IgD-negative memory B cell (primary cell): ENCODE measurements around the gene ALCAM. TPM values are rescaled to one million over a fixed set of nuclear protein-coding genes. Genes with fewer than 3 reads are reported as not detected.

Source experiments
- H3K27ac Mint-ChIP-seq, 3 donors: one replicate each; pipeline ENCODE4 v1.8.0; 2020 to 2022; ENCODE audit warnings: mild to moderate bottlenecking in 3 of 3, mixed read lengths in 3 of 3, moderate library complexity in 1 of 3
- H3K27me3 Mint-ChIP-seq: one replicate; pipeline ENCODE4 v1.8.0; 2021; ENCODE audit warnings: mixed read lengths
- H3K36me3 Mint-ChIP-seq: one replicate; pipeline ENCODE4 v1.8.0; 2020; ENCODE audit warnings: mild to moderate bottlenecking, mixed read lengths
- H3K4me1 Mint-ChIP-seq, 3 donors: one replicate each; pipeline ENCODE4 v1.8.0; 2020 to 2022; ENCODE audit warnings: mixed read lengths in 3 of 3, mild to moderate bottlenecking in 1 of 3
- H3K4me3 Mint-ChIP-seq, 4 donors: one replicate each; pipeline ENCODE4 v1.8.0; 2020 to 2022; ENCODE audit warnings: mild to moderate bottlenecking in 4 of 4, mixed read lengths in 4 of 4, moderate library complexity in 3 of 4
- H3K9me3 Mint-ChIP-seq, 3 donors: one replicate each; pipeline ENCODE4 v1.8.0; 2020 to 2021; ENCODE audit warnings: mixed read lengths in 3 of 3, mild to moderate bottlenecking in 1 of 3
- polyA plus RNA-seq: library from polyadenylated mRNA; unstranded; fragments of 300-500 nt; fragmentation: Illumina TruSeq; gene quantifications from one replicate; pipeline ENCODE4 v1.2.3, GENCODE V29; 2021

Gene ALCAM
- polyA plus RNA-seq, 1 donor from 2014 or later, result 17.4 TPM

GRCh38 chr3:105349684-105350387 lies 16.9 kb upstream of the ALCAM start:
- H3K27ac Mint-ChIP-seq, result no peak overlapping the region
- no peaks in the 10 kb centered on the region for H3K9me3 Mint-ChIP-seq
- H3K4me3 Mint-ChIP-seq, result no peak overlapping the region
- H3K27me3 Mint-ChIP-seq, result peaks cover 13% of the 10 kb centered on the region
- peaks cover 5 to 20% (median 13%) of the 10 kb centered on the region in 3 donors for H3K4me1 Mint-ChIP-seq
- peaks cover 4% of the 10 kb centered on the region for H3K36me3 Mint-ChIP-seq

- H3K4me1 Mint-ChIP-seq, result peaks cover 5 to 22% (median 19%) of the 10 kb centered on the region in 3 donors
- H3K27ac Mint-ChIP-seq, result no peak overlapping the region
- peaks cover 2% of the 10 kb centered on the region for H3K36me3 Mint-ChIP-seq
- peaks cover 13% of the 10 kb centered on the region for H3K27me3 Mint-ChIP-seq
- H3K4me3 Mint-ChIP-seq, result no peak overlapping the region
- no peaks in the 10 kb centered on the region for H3K9me3 Mint-ChIP-seq
Measured at GRCh38 chr3:105351821-105352220, 14.9 kb upstream of the ALCAM start.

DNA sequence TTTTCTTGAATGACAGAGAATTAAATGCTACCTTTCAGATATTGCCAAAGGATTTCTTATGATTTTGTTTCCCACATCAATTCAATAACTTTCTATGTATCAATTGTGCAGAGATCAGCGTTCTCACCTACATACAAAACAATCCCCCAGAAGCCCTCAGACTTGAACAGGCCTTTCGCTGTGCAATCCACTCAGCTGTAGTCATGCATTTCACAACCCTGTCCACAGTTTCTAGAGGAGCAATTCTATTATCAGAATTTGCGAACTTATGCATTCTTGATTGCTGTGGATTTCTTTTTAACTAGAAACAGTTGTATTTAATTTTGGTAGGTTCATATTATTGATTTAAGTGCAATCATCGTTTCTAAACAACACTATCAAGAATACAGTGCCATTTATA lies 13.7 kb upstream of the ALCAM start:
- peaks cover 2% of the 10 kb centered on the region for H3K36me3 Mint-ChIP-seq
- no peaks in the 10 kb centered on the region for H3K9me3 Mint-ChIP-seq
- H3K27ac Mint-ChIP-seq, result no peak overlapping the region
- peaks cover 1 to 17% (median 13%) of the 10 kb centered on the region in 3 donors for H3K4me1 Mint-ChIP-seq
- H3K27me3 Mint-ChIP-seq, result peaks cover 13% of the 10 kb centered on the region
- H3K4me3 Mint-ChIP-seq, result peak overlapping the region in 2 of 4 donors; percentile 20 to 42

DNA sequence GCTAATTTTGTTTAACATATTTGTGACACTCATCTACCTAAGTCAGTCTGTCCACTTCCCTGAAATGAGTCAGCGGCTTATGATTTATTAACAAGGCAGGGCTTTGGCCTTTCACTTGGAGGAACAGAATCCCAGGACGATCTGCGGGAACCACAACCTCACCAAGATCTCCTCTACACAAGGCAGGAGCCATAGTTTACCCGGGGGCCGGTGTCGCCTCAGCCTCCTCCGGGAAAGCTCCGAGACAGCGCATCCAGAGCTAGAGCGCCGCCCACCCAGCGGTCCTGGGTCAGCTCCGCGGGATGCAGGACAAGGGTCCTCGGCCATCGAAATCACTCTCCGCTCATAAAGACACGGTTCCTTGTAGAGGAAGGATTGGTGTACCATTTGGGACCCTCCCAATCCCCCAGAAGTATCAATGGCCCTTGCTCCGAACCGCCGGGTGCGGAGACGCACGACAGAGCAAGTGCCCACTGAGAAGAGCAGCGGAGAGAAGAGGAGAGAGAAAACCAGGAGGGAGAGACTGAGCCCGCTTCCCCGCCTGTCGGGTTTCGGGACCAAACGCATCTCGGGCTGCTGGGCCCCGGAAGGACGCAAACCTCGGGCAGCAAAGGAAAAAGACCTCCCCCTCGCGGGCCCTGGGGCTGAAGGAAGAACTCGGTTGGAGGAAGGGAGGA lies 13.1 kb upstream of the ALCAM start:
- peak overlapping the region; percentile 20 to 85 (median 76) for H3K4me3 Mint-ChIP-seq
- peak overlapping the region in 1 of 3 donors; percentile 35 for H3K27ac Mint-ChIP-seq
- H3K9me3 Mint-ChIP-seq, result no peaks in the 10 kb centered on the region
- peaks cover 2% of the 10 kb centered on the region for H3K36me3 Mint-ChIP-seq
- peaks cover 0 to 17% (median 13%) of the 10 kb centered on the region in 3 donors for H3K4me1 Mint-ChIP-seq
- peaks cover 13% of the 10 kb centered on the region for H3K27me3 Mint-ChIP-seq

DNA sequence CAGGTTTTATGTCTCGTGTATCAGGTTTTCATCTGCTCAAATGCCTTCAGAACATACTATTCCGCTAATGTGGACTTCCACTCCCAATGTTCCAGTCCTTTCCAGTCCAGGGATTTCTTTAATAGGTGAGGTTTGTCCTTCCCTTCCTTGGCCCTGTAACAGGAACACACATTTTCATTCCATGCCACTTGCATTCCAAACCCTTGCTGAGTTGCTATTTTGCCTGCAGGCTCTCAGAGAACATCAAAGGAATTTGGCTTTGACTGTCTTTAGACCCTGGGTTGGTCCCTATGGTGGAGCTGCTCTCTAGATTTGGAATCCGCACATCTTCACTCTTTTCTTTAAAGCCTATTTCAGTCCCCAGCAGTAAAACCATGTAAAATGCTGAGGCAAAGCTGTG lies 12.3 kb upstream of the ALCAM start:
- Mint-ChIP-seq H3K27me3 (peaks cover 13% of the 10 kb centered on the region), H3K27ac (no peak overlapping the region), H3K9me3 (no peaks in the 10 kb centered on the region), H3K4me1 (peaks cover 0 to 17% (median 13%) of the 10 kb centered on the region in 3 donors), H3K4me3 (peak overlapping the region in 3 of 4 donors; percentile 20 to 85 (median 84)), H3K36me3 (peaks cover 2% of the 10 kb centered on the region)

DNA sequence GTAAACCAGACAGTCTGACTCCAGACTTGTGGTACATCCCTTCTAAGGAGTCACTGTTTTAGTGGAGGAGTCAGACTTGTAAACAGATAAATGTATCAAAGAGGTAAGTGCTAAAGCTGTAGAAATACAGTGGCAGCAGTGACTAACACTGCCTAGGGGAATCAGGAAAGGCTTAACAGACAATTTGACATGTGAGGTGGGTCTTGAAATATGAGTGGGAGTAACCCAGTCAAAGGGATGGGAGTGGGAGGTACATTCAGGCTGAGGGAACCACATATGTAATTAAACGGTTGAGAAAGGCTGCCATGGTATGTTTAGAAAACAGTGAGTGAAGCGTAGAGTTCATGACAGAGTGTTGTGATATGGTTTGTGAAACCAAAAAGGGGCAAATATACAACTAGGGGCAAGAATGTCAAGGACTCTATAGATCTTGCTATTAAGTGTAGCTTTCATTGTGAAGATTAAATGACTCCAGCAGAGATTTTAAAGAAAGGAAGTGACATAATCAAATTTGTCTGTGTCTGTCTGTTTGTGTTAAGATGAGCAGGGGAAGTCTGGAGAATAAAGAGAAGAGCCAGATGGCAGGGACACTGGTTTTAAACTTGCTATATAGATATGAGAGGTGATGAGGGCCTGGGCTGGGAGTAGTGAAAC lies 11.2 kb upstream of the ALCAM start:
- Mint-ChIP-seq H3K27me3 (peaks cover 13% of the 10 kb centered on the region), H3K4me3 (no peak overlapping the region)

GRCh38 chr3:105356396-105356795 lies 10.3 kb upstream of the ALCAM start:
- no peak overlapping the region for H3K4me3 Mint-ChIP-seq
- peaks cover 13% of the 10 kb centered on the region for H3K27me3 Mint-ChIP-seq
- H3K27ac Mint-ChIP-seq, result no peak overlapping the region

More for the DNA sequence above, 11.2 kb upstream of the ALCAM start:
- no peak overlapping the region for H3K27ac Mint-ChIP-seq
- peaks cover 0 to 17% (median 13%) of the 10 kb centered on the region in 3 donors for H3K4me1 Mint-ChIP-seq
- H3K9me3 Mint-ChIP-seq, result no peaks in the 10 kb centered on the region
- H3K36me3 Mint-ChIP-seq, result peaks cover 2% of the 10 kb centered on the region

DNA sequence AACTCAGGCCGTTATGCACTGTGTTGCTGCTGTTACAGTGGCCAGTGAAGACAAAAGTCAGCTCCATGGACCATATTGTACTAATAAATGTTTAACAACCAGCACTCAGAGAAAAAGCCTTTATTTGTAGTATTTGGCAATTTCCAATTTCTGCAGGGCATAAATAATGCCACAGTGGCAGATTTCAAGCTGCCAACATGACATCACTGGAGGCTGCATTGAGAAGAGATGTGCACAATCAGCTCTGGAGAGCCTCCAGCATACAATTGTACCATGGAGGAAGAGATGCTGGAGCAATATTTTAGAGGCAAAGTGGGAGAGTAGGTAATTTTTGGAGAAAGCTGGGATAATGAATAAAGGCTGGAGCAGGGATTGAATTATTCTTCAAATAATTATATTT lies 9.7 kb upstream of the ALCAM start:
- Mint-ChIP-seq H3K9me3 (no peaks in the 10 kb centered on the region), H3K27ac (no peak overlapping the region), H3K27me3 (peaks cover 13% of the 10 kb centered on the region), H3K36me3 (peaks cover 2% of the 10 kb centered on the region), H3K4me3 (no peak overlapping the region), H3K4me1 (peaks cover 0 to 17% (median 13%) of the 10 kb centered on the region in 3 donors)

More at GRCh38 chr3:105356396-105356795, 10.3 kb upstream of the ALCAM start:
- no peaks in the 10 kb centered on the region for H3K9me3 Mint-ChIP-seq
- peaks cover 0 to 17% (median 13%) of the 10 kb centered on the region in 3 donors for H3K4me1 Mint-ChIP-seq
- peaks cover 2% of the 10 kb centered on the region for H3K36me3 Mint-ChIP-seq

GRCh38 chr3:105359098-105359762 lies 7.5 kb upstream of the ALCAM start:
- Mint-ChIP-seq H3K27ac (no peak overlapping the region), H3K4me1 (peaks cover 0 to 8% (median 8%) of the 10 kb centered on the region in 3 donors), H3K36me3 (no peaks in the 10 kb centered on the region), H3K27me3 (peaks cover 2% of the 10 kb centered on the region), H3K4me3 (no peak overlapping the region), H3K9me3 (no peaks in the 10 kb centered on the region)

- peaks cover 4% of the 10 kb centered on the region for H3K27me3 Mint-ChIP-seq
- H3K4me3 Mint-ChIP-seq, result no peak overlapping the region
- no peaks in the 10 kb centered on the region for H3K9me3 Mint-ChIP-seq
- H3K36me3 Mint-ChIP-seq, result no peaks in the 10 kb centered on the region
- H3K27ac Mint-ChIP-seq, result no peak overlapping the region
- H3K4me1 Mint-ChIP-seq, result peaks cover 0 to 8% (median 4%) of the 10 kb centered on the region in 3 donors
Measured at GRCh38 chr3:105360003-105360402, 6.7 kb upstream of the ALCAM start.

GRCh38 chr3:105362021-105362665 lies 4.6 kb upstream of the ALCAM start:
- Mint-ChIP-seq H3K36me3 (no peaks in the 10 kb centered on the region), H3K27me3 (peaks cover 10% of the 10 kb centered on the region), H3K4me1 (peaks cover 8 to 10% (median 9%) of the 10 kb centered on the region in 3 donors), H3K27ac (no peak overlapping the region), H3K9me3 (no peaks in the 10 kb centered on the region), H3K4me3 (no peak overlapping the region)

- no peak overlapping the region for H3K27ac Mint-ChIP-seq
- no peaks in the 10 kb centered on the region for H3K9me3 Mint-ChIP-seq
- H3K27me3 Mint-ChIP-seq, result peaks cover 10% of the 10 kb centered on the region
- peaks cover 10 to 18% (median 14%) of the 10 kb centered on the region in 3 donors for H3K4me1 Mint-ChIP-seq
- peak overlapping the region in 1 of 4 donors; percentile 99 for H3K4me3 Mint-ChIP-seq
- H3K36me3 Mint-ChIP-seq, result no peaks in the 10 kb centered on the region
Measured at GRCh38 chr3:105364128-105364527, 2.6 kb upstream of the ALCAM start.

GRCh38 chr3:105365081-105365390 lies 1.7 kb upstream of the ALCAM start:
- peak overlapping the region in 2 of 3 donors; percentile 98 to 99 for H3K27ac Mint-ChIP-seq
- peaks cover 14 to 23% (median 16%) of the 10 kb centered on the region in 3 donors for H3K4me1 Mint-ChIP-seq
- no peaks in the 10 kb centered on the region for H3K9me3 Mint-ChIP-seq
- H3K36me3 Mint-ChIP-seq, result no peaks in the 10 kb centered on the region
- peak overlapping the region; percentile 95 to 99 (median 98) for H3K4me3 Mint-ChIP-seq
- H3K27me3 Mint-ChIP-seq, result peaks cover 10% of the 10 kb centered on the region
